NCI-H460 (cell line): ENCODE measurements around the gene PEX7. TPM values are rescaled to one million over a fixed set of nuclear protein-coding genes. Genes with fewer than 3 reads are reported as not detected.
"Not testable (repeated sequence)": the region's sequence is repeated elsewhere in the genome, so short reads cannot be mapped to it uniquely, and the experiment has no call there.

Source experiments
- DNase-seq: peaks from one replicate; pipeline ENCODE4 v3.0.0-alpha.2; 2016; ENCODE audit warnings: low read depth; ENCODE audit errors: extremely low read depth
- small RNA-seq, 2 experiments: library from RNA; depleted of rRNA; stranded (forward); fragments of <200 nt; gene quantifications; one replicate each; pipeline ENCODE3, GENCODE V24; 2014
- total RNA-seq: library from RNA; depleted of rRNA; stranded (reverse); fragments of >200 nt; shearing (Covaris generic); gene quantifications from 2 replicates; pipeline ENCODE4 v1.2.3, GENCODE V29; 2014; rRNA removed

PEX7 gene
- total RNA-seq, 1 experiment from 2014 or later, result 10.2 TPM

- no peak for DNase-seq
These were observed 123.3 kb downstream of the PEX7 start for GRCh38 chr6:136945711-136946121.

- DNase-seq, result no peak
These were observed 124.6 kb downstream of the PEX7 start for GRCh38 chr6:136947037-136947436.

- not testable (repeated sequence) for DNase-seq
These were observed 127.6 kb downstream of the PEX7 start for GRCh38 chr6:136949957-136950356.

- no peak for DNase-seq
These were observed 128.2 kb downstream of the PEX7 start for GRCh38 chr6:136950436-136951126.

- DNase-seq, result no peak
These were observed 130.4 kb downstream of the PEX7 start for GRCh38 chr6:136952714-136953260.

GRCh38 chr6:136955123-136955522 is 132.7 kb downstream of the PEX7 start:
- DNase-seq, result no peak

- DNase-seq, result no peak
These were observed 134.5 kb downstream of the PEX7 start for GRCh38 chr6:136956590-136957544.

- DNase-seq, result no peak
These were observed 135.8 kb downstream of the PEX7 start for GRCh38 chr6:136958168-136958567.

GRCh38 chr6:136959471-136959891 is 137.1 kb downstream of the PEX7 start:
- no peak for DNase-seq

GRCh38 chr6:136959935-136960334 is 137.5 kb downstream of the PEX7 start:
- not testable (repeated sequence) for DNase-seq

- no peak for DNase-seq
These were observed 138.4 kb downstream of the PEX7 start for GRCh38 chr6:136960781-136961180.

GRCh38 chr6:136961848-136962247 is 139.5 kb downstream of the PEX7 start:
- DNase-seq, result no peak

- DNase-seq, result no peak
These were observed 140.3 kb downstream of the PEX7 start for GRCh38 chr6:136962661-136963060.

GRCh38 chr6:136963259-136963658 is 140.9 kb downstream of the PEX7 start:
- no peak for DNase-seq

Small RNA genes lying within 50 kb of the gene (small RNA-seq; reads per million reads assigned to genes)
- 0 reads per million in 2 experiments for gene RF00019
- gene RF00443, result 0 reads per million in 2 experiments

Other genes with a start within 250 kb of the PEX7 start
- gene MAP3K5, start 30.1 kb upstream of the PEX7 start, total RNA-seq, result 5.9 and 6.8 TPM in 2 replicates
- not detected in 2 replicates for gene SLC35D3, start 99.7 kb downstream of the PEX7 start, total RNA-seq
- 0.02 TPM in 1 of 2 replicates, not detected in the other for gene IL20RA, start 222.4 kb downstream of the PEX7 start, total RNA-seq